ENCODE measurements around the gene PRKAG2.

DNA sequence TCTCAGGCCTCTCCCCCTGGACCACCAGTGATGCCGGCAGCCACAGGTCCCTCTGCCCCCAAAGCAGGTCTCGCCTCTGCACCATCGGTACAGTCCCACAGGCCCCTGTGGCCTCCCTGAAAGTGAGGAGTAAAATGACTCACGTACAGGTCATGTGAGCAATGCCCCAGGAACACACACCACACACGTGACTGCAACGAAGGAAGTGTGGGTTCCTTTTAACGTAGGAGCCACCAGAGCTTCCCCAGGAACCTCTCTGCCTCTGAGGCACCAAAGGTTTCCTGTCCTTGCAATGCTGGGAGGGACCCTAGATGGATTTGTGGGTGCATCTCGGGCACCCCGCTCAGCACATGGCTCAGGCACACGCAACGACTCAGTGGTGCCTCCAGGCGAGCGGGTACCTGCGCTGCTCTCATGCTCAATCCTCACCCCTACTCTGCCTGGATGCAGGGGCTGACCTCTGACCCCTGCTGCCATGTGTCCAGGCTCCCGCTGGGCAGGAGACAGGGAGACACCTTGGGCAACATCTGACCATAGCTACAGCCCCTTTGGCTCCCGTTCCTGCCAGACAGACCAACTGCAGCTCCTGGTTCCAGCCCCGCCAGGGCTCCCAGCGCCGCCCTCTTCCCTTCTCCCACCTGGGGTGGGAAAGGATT is 120.7 kb downstream of the PRKAG2 start:
- no peak for TF ChIP-seq POLR2A (IDR thresholded peaks at IDR 0.05)
- TF ChIP-seq, protein P1, sequence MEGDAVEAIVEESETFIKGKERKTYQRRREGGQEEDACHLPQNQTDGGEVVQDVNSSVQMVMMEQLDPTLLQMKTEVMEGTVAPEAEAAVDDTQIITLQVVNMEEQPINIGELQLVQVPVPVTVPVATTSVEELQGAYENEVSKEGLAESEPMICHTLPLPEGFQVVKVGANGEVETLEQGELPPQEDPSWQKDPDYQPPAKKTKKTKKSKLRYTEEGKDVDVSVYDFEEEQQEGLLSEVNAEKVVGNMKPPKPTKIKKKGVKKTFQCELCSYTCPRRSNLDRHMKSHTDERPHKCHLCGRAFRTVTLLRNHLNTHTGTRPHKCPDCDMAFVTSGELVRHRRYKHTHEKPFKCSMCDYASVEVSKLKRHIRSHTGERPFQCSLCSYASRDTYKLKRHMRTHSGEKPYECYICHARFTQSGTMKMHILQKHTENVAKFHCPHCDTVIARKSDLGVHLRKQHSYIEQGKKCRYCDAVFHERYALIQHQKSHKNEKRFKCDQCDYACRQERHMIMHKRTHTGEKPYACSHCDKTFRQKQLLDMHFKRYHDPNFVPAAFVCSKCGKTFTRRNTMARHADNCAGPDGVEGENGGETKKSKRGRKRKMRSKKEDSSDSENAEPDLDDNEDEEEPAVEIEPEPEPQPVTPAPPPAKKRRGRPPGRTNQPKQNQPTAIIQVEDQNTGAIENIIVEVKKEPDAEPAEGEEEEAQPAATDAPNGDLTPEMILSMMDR (IDR thresholded peaks at IDR 0.05), result no peak

Data from transverse colon (tissue), 3 donors.